ENCODE results near the gene CALD1. TPM values are rescaled to one million over a fixed set of nuclear protein-coding genes. Genes with fewer than 3 reads are reported as not detected.

Gene CALD1
- polyA plus RNA-seq, 1 donor from 2014 or later, result 8.0 TPM

DNA sequence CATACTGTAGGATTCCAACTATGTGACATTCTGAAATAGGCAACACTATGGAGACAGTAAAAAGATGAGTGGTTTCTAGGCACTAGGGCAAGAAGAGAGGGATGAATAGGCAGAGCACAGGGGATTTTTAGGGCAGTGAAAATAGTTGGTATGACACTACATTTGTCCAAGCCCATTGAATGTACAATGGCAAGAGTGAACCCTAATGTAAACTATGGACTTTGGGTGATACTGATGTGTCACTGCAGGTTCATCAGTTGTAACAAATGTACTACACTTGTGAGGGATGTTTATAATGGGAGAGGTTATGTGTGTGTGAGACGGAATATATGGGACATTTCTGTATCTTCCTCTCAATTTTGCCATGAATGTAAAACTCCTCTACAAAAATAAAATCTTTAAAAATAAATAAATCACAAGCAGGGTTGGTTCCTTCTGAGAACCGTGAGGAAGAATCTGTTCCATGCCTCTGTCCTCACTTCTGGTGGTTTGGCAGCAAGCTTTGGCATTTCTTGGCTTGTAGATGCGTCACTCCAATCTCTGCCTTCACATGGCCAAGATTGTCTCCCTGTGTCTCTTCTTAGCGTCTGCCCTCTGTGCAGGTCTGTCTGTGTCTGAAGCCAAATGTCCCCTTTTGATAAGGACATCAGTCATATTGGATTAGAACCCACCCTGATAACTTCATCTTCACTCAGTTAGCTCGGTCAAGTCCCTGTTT lies 123.8 kb downstream of the CALD1 start:
- H3K79me2 ChIP-seq (replicated peaks; ENCODE audit: insufficient read depth, low read length), result no peaks in the 10 kb centered on the region
- H3K27ac ChIP-seq (ENCODE audit: low read length), result no peak overlapping the region
- no peak overlapping the region for H2AFZ ChIP-seq (ENCODE audit: low read depth, low read length)
- no peaks in the 10 kb centered on the region for H3K9me2 ChIP-seq (ENCODE audit: insufficient read depth, low read length)
- no peak overlapping the region for H3K4me2 ChIP-seq (ENCODE audit: low read length)
- H3K9ac ChIP-seq (ENCODE audit: low read length), result no peak overlapping the region
- no peaks in the 10 kb centered on the region for H3K9me3 ChIP-seq (ENCODE audit: low read length)
- H4K20me1 ChIP-seq (ENCODE audit: insufficient read depth), result no peaks in the 10 kb centered on the region
- H3K36me3 ChIP-seq (ENCODE audit: insufficient read depth, low read length), result no peaks in the 10 kb centered on the region
- H3F3A ChIP-seq (ENCODE audit: insufficient read depth, low read length, poor library complexity, severe bottlenecking), result no peaks in the 10 kb centered on the region
- TF ChIP-seq MXI1 (conservative IDR thresholded peaks at IDR 0.05; ENCODE audit: poor library complexity, severe bottlenecking) (no peak), TAF1 (IDR thresholded peaks at IDR 0.05; ENCODE audit: low read depth) (no peak), EP300 (conservative IDR thresholded peaks at IDR 0.05; ENCODE audit: poor library complexity, severe bottlenecking) (no peak), RAD21 (conservative IDR thresholded peaks at IDR 0.05) (no peak), POLR2AphosphoS5 (IDR thresholded peaks at IDR 0.05) (no peak), SMC3 (conservative IDR thresholded peaks at IDR 0.05; ENCODE audit: poor library complexity) (no peak)
- TF ChIP-seq, protein P1, sequence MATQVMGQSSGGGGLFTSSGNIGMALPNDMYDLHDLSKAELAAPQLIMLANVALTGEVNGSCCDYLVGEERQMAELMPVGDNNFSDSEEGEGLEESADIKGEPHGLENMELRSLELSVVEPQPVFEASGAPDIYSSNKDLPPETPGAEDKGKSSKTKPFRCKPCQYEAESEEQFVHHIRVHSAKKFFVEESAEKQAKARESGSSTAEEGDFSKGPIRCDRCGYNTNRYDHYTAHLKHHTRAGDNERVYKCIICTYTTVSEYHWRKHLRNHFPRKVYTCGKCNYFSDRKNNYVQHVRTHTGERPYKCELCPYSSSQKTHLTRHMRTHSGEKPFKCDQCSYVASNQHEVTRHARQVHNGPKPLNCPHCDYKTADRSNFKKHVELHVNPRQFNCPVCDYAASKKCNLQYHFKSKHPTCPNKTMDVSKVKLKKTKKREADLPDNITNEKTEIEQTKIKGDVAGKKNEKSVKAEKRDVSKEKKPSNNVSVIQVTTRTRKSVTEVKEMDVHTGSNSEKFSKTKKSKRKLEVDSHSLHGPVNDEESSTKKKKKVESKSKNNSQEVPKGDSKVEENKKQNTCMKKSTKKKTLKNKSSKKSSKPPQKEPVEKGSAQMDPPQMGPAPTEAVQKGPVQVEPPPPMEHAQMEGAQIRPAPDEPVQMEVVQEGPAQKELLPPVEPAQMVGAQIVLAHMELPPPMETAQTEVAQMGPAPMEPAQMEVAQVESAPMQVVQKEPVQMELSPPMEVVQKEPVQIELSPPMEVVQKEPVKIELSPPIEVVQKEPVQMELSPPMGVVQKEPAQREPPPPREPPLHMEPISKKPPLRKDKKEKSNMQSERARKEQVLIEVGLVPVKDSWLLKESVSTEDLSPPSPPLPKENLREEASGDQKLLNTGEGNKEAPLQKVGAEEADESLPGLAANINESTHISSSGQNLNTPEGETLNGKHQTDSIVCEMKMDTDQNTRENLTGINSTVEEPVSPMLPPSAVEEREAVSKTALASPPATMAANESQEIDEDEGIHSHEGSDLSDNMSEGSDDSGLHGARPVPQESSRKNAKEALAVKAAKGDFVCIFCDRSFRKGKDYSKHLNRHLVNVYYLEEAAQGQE (IDR thresholded peaks at IDR 0.05; ENCODE audit: borderline replicate concordance), result no peak
- H3K4me3 ChIP-seq (ENCODE audit: low read length), result no peak overlapping the region
- H3K27me3 ChIP-seq (ENCODE audit: insufficient read depth, low read depth, low read length), result no peaks in the 10 kb centered on the region

DNA sequence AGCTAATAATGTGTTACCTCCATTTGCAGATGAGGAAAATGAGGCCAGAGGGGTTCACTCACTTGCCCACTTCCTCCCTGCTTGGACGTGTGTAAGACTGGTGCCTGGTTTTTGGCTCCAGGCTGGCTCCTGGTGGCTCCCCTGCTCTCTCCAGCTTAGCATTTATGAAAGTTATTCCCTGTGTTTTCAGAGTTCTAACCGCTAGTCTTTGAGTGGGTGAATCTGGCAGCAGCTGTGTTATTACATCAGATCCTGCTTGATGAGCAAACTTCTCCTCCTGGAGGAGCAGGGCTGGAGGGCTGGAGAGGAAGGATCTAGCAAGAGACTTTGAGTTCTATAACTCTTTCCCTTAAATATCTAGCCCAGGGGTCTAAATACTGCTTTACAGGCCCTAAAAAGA lies 125.9 kb downstream of the CALD1 start:
- Histone ChIP-seq H3K27me3 (ENCODE audit: insufficient read depth, low read depth, low read length) (no peaks in the 10 kb centered on the region), H3K36me3 (ENCODE audit: insufficient read depth, low read length) (no peaks in the 10 kb centered on the region), H3K9me3 (ENCODE audit: low read length) (no peaks in the 10 kb centered on the region), H2AFZ (ENCODE audit: low read depth, low read length) (no peak overlapping the region), H3K27ac (ENCODE audit: low read length) (no peak overlapping the region), H3K9me2 (ENCODE audit: insufficient read depth, low read length) (no peaks in the 10 kb centered on the region), H3F3A (ENCODE audit: insufficient read depth, low read length, poor library complexity, severe bottlenecking) (no peaks in the 10 kb centered on the region), H4K20me1 (ENCODE audit: insufficient read depth) (no peaks in the 10 kb centered on the region), H3K79me2 (replicated peaks; ENCODE audit: insufficient read depth, low read length) (no peaks in the 10 kb centered on the region), H3K4me2 (ENCODE audit: low read length) (no peak overlapping the region), H3K4me3 (ENCODE audit: low read length) (no peak overlapping the region), H3K9ac (ENCODE audit: low read length) (no peak overlapping the region)
- TF ChIP-seq EZH2 (IDR thresholded peaks at IDR 0.05; ENCODE audit: borderline replicate concordance, insufficient read depth, low read length, poor library complexity, severe bottlenecking), result no peak
- TF ChIP-seq SMC3 (conservative IDR thresholded peaks at IDR 0.05; ENCODE audit: poor library complexity), result no peak
- no peak for TF ChIP-seq EP300 (conservative IDR thresholded peaks at IDR 0.05; ENCODE audit: poor library complexity, severe bottlenecking)
- TF ChIP-seq, protein P2, sequence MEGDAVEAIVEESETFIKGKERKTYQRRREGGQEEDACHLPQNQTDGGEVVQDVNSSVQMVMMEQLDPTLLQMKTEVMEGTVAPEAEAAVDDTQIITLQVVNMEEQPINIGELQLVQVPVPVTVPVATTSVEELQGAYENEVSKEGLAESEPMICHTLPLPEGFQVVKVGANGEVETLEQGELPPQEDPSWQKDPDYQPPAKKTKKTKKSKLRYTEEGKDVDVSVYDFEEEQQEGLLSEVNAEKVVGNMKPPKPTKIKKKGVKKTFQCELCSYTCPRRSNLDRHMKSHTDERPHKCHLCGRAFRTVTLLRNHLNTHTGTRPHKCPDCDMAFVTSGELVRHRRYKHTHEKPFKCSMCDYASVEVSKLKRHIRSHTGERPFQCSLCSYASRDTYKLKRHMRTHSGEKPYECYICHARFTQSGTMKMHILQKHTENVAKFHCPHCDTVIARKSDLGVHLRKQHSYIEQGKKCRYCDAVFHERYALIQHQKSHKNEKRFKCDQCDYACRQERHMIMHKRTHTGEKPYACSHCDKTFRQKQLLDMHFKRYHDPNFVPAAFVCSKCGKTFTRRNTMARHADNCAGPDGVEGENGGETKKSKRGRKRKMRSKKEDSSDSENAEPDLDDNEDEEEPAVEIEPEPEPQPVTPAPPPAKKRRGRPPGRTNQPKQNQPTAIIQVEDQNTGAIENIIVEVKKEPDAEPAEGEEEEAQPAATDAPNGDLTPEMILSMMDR (IDR thresholded peaks at IDR 0.05; ENCODE audit: poor library complexity, severe bottlenecking), result no peak
- no peak for TF ChIP-seq RAD21 (conservative IDR thresholded peaks at IDR 0.05)
- TF ChIP-seq MXI1 (conservative IDR thresholded peaks at IDR 0.05; ENCODE audit: poor library complexity, severe bottlenecking), result no peak
- no peak for TF ChIP-seq POLR2AphosphoS5 (IDR thresholded peaks at IDR 0.05)
- TF ChIP-seq TAF1 (IDR thresholded peaks at IDR 0.05; ENCODE audit: low read depth), result no peak
- TF ChIP-seq, protein P1 (IDR thresholded peaks at IDR 0.05; ENCODE audit: borderline replicate concordance), result no peak
